NCI-H2227 (cell line): ENCODE results near the gene NPDC1.
"Not testable (repeated sequence)": the region's sequence is repeated elsewhere in the genome, so short reads cannot be mapped to it uniquely, and the experiment has no call there.

Source experiments
- DNase-seq: peaks from one replicate; lab custom pipeline; 2025; ENCODE audit not compliant: unreplicated experiment; lab: John Stamatoyannopoulos, UW

The NPDC1 gene

DNA sequence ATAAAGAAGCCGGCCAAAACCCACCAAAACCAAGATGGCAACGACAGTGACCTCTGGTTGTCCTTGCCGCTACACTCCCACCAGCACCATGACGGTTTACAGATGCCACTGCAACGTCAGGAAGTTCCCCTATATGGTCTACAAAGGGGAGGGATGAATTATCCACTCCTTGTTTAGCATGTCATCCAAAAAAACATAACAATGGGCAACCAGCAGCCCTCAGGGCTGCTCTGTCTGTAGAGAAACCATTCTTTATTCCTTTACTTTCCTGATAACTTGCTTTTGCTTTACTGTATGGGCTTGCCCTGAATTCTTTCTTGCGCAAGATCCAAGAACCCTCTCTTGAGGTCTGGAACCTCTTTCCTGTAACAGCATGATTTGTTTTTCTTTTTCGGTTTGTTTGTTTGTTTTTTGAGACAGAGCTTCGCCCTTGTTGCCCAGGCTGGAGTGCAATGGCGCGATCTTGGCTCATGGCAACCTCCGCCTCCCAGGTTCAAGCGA, 29.3 kb upstream of the NPDC1 start:
- no peak for DNase-seq

DNA sequence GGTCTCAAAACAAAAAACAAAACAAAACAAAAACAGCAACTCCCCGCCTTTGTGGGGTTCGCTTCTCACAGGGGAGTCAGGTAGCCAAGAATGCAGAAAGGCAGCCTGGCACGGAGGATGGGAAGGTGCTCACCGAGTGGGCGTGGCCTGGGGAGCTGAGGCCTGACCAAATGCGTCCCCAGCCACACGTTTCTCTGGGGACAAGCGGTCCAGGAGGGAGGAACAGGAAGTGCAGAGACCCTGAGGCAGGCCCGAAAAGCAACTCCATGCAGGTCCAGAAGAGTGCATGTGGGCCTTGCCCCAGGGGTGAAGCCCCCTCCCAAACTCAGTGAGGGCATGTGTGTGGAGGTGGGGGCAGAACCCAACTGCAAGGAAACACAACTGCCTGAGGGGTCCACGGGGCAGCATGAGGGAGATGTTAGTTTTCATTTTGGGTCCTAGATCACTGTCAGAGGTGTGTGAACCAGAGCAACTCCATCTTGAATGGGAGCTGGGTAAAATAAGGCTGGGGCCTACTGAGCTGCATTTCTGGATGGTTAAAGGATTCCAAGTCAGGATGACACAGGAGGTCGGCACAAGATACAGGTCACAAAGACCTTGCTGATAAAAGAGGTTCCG, 28.8 kb upstream of the NPDC1 start:
- DNase-seq: no peak

DNA sequence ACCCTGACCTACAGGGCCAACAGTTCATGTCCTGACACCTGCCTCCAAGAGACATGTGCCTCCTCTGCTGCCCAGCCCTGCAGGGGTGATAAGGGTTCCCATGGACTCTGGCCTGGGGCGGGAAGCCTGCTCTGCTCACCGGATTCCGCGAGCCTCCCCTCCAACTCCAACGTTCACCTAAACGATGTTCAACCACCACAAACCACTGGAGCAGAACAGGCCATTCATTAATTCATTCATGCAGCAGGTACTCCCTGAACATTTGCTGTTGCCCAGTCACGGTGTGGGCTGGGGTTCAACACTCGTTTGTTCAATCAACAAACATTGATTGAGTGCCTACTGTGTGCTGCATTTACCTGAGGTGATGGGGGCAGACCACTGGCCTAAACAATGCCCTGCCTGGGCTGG, 28.0 kb upstream of the NPDC1 start:
- DNase-seq: no peak

DNA sequence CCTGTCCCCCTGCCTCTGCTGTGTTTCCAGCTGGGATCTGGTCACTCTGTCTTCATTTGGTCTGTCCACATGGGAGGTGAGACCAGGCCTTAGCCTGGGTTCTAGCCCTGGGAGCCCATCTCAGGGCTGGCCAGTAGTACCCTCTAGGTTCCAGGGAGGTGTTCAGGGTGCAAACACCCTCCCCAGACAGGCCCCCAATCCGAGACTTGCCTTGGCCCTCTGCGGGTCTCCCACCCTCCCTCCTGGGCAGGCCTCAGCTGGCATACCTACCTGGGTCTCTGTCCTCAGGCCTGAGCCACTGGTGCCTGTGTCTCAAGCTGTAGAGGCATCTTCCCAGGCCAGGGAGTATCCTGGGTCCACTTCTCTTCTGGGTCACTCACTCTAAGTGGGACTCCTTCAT, 25.3 kb upstream of the NPDC1 start:
- DNase-seq: no peak

DNA sequence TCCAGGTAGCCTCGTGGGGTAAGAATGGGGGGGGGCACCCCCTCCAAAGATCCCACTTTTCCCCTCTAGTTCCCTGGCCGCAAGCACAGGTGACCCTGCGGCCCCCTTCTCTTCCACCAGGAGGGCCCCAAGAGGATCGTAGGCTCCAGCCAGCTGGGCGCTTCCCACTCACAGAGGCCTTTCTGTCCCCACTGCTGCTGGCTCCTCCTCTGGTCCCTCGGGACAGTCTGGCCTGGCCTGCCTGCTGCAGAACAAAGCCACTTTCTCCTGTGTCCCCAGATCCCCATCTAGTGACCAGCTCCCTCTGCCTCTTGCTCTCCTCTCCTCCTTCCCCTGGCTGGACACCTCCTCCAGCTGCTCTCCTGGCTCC, 24.9 kb upstream of the NPDC1 start:
- DNase-seq: peak; percentile 51

DNA sequence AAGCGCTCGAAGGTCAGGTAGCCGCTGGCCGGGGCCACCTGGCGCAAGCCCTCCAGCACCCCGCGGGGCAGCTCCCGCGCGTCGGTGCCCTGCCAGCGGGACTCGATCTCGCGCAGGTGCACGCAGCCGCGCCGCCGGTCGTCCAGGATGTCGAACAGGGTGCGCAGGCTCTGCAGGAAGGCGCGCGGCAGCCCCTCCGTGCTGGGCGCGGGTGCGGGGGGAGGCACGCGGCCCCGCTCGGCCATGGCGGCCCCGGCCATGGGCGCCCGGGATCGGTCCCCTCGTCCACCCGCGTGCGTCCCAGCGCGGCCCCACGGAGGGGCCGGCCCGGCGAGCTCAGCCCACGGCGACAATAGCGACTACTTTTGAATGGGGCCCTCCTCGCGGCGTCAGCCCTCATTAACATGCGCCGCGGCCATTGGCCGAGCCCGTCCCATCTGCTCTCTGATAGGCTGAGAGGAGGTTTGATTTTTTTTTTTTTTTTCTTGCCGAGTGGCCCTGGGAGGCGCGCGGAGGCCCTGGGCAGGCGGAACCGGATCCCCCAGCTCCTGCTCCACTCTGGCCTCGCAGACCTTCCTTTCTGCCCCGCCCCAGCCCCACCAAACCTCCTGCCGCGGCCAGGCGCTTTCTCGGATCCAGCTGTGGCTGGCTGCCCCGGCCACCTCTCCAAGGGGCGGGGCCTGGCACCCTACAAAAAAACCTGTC, 24.4 kb upstream of the NPDC1 start, which contains the start of gene SAPCD2:
Gene SAPCD2, minus strand, starts transcription at position 357 of the 705 bp plus-strand sequence. Its CDS starts 97 bp downstream, at position 260.
- DNase-seq: peak; percentile 87

DNA sequence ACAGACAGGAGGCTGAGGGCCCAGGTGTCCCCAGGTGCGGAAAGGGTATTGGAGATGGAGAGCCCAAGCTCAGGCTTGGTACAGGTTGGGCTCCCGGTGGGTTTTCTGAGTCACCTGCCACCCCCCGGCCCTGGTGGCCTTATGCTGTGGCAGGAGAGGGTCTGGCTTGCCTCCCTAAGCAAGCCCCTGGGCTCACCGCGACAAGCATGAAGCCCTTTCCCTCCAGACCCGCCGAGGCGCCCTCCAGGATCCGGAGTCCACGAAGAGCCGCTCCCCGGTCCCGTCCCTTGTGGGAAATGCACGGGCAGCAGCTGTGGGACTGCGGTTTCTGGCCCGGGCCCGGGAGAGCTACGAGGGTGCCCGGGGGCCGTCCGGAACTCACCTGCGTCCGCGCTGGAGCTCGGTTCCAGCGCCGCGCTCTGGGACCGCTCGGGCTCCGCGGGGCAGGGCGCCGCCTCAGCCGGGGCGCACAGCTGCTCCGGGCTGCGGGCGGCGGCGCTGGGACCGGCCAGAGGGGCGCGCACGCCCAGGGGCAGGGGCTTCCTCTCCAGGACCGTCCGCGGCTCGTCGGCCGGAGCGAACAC, 23.6 kb upstream of the NPDC1 start:
- peak; percentile 21 for DNase-seq

DNA sequence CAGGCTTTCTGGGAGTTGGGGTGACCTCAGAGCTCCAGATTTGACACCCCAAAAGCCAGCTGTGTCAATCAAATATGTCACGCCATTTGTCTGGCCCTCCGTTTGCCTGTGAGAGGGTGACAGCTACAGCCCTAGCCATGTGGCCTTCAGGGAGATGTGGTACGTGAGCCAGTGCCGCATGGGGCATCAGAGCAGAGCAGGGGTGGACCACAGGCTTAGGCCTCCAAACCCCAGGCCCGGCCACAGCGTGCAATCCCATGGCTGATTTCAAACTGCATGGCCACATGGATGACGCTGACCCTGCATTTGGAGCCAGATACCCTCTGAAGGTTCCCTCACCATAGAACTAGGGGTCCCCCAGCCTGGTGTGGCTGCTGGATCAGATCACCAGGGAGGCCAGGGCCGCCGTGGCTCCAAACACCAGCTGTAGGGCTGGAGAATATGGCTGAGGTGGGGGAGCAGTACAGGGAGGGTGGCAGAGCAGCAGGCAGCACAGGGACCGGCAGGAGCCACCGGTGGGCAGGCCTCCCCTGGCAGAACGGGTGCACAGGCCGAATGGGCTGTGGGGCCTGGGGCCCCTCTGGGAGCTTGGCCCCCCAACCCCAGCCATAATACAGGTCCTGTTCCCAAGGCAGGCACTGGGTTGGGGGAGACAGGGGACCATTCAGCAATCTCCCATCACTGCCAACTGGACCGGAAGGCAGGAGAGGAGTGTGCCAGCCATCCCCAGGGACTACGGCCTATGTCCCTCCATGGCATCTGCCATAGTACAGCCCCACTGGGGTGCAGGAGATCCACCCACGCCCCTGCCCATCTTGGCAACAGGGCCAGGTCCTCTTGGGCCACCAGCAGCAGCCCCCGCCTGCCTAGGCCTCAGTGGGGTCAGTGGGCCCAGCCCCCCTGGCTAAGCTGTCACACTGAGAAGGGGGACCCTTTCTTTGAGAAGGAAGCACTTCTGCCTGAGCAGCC, 22.8 kb upstream of the NPDC1 start:
- DNase-seq: no peak

DNA sequence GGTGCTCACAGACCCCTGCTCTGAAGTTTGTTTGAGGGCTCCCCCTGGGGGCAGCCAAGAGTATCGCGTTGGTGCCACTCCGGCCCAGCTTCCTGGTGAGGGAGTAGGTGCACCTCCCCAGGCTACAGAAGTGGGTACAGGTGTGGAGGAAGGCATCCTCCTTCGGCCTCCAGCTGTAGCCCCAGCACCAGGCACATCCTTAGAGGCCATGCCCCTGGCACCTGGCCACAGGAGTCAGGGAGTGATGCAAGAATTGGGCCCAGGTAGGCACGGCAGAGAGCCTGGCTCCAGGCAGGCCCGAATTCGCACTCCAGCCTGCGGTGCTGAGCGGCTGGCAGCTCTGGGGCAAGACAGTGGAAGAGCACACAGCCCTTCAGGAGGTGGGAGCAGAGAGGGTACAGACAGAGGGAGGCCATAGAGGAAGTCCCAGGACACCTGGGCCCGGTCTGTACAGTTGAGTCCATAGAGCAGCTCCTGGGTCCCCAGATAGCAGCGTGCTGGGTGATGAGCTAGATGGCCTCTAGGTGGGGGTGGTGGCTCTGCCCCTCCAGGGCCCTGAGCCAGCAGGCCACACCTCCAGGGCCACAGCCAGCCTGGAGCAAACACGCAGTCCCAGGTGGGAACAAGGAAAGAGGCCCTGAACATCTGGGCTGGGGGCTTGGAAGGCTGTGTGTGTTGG, 22.0 kb upstream of the NPDC1 start:
- peak; percentile 69 for DNase-seq

DNA sequence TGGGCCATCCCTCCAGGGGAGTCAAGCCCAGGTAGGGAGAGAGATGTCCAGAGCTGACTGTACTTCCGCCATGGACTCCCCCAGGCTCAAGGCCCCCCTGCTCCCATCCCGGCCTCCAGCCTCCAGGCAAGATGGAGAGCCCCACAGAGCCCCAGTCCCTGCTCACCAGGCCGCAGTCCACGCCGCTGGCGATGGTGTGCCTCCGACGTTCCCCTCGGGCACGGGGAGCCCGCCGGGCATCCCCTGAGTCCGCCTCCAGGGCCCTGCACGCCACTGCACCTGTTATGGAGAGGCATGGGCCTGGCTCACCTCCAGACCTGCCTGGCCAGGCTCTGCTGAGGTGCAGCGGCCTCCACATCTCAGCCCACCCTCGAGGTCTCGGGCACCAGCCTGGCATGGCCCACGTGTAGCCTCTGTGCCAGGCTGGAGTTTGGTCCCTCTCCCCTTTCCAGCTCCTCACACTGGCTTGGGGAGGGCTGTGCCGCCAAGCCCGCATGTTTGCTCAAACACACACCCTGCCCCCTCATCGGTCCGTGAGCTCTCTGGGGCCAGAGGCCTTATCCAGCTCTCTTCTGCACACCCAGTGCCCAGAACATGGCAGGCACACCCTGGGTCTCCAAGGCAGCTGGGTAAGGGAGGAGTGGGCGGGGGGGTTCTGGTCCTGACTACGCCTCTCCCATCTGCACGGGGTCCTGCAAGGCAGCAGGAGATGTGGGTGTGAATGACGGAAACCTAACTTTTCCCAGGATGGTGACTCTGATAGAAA, 20.3 kb upstream of the NPDC1 start:
- no peak for DNase-seq

DNA sequence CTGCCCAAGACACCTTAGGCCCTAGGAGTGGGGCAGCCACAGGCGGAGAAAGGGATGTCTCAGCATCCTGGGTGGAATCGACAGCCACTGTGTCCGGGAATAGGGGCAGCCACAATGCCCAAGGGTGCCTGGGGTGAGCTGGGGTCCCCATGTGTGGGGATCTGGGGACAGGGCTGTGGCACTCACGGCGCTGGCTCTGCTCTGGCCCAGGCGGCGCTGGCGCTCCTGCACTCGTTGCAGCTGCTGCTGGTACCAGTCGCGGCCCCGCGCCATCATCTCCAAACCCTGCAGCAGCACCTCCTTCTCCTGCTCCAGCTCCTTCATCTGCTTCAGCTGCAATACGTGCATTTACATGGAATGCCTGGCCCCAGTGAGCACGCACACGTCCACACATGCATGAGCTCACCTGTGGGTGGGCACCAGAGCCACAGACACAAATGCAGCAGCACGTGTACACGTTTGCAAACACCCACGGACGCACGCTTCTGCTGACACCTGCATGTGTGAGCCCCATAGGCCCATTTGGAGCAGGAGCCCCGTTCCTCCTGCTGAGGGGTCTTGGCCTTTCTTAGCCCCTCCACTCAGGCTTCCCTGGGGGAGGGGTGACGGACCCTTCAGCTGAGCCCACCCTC, 19.5 kb upstream of the NPDC1 start:
- DNase-seq: no peak

DNA sequence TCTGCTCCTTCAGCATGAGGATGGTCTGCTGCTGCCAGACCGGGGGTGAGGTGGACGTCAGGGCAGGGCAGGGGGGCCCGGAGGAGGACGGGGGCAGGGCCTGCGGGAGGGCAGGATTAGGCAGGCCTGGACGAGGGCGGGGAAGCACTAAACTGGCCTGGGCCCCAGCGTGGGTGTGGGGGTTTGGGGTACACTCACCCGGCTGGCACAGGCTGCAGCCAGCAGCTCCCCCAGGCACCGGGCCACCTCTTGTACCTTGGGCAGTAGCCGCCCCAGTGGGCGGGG, 18.8 kb upstream of the NPDC1 start:
- no peak for DNase-seq

DNA sequence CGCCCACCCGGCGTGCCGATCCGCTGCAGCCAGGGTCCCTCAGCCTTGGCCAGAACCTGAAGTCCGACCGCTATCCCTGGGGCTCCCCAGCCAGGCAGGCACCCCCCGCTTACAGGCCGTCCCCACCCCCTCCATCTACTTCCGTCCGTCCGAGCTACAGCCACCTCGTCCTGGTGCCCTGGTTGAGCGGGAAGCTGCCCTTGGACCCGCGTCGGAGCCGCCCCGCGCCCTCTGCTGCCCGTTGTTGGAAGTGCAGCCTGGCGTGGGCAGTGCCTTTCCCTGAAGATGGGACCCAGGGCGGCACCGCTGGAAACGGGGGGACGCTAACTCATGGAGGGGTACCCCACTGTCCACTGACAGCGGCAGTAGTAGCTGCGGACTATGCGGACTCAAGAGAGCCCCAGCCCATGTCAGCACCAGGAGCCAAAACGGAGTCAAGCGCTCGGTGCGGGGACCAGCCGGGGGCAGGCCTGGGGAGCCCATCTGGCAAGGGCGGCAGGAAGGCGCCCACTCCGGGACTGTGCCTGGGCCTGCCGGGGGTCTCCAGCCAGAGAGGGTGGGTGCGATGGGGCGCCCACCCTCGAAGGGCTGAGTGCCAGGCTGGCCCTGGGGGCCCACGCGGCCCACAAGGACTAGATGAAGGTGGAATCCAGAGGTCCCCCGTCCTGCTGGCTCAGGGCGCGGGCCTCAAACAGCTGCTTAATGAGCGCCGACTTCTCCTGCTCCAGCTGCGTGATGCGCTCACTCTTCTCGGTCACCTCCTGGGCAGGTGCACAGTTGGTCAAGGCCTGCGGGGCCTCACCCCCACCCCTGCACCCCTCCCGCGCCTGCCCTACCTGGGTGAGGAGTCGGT, 18.3 kb upstream of the NPDC1 start:
- peak; percentile 34 for DNase-seq

DNA sequence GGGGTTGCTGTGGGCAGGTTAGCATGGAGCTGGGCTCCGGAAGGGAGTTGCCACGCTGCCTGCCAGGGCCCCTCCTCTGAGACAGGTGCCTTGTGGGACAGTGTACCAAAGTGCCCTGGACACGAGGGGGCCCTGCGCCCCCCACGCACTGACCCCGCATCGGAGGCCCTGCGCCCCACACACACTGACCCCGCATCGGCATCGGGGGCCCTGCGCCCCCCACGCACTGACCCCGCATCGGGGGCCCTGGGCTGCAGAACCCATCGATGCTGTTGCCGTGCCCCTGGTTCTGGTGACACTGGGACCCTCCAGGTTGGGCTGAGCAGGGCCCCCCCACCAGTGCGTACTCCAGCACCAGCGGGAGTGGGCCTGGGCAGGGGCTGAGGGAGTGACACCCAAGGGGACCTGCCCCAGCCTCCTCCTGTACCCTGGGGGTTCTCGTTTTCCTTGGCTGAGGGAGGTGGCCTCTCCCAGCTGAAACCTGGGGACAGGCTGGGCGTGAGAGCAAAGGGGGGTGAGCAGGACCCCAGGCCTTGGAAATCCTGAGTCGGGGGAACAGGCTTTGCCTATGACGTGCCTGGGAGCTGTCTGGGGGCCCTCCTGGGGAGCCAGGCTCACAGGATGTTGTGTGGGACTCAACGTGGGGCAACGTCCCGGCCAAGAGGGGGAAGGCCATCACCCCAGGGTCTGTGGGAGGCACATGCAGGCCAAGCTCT, 17.5 kb upstream of the NPDC1 start:
- DNase-seq: no peak

DNA sequence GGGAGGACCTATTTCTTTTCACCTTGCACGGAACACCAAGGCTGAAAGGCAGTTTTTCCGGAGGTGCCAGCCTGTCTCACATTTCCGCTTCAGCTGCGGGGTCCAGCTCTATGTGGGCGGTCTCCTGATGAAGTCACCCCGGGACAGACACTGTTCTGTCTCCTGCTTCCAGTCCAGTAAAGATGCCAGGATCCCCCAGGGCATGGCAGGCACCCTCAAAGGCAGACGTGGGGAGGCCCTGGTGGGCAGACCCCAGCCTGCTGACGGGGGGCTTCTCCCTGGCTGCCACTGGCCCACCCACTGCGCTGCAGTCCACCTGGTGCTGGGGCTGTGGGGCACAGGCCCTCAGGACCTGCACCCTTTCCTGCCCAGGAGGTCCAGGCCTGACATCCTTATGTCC, 16.8 kb upstream of the NPDC1 start:
- not testable (repeated sequence) for DNase-seq

DNA sequence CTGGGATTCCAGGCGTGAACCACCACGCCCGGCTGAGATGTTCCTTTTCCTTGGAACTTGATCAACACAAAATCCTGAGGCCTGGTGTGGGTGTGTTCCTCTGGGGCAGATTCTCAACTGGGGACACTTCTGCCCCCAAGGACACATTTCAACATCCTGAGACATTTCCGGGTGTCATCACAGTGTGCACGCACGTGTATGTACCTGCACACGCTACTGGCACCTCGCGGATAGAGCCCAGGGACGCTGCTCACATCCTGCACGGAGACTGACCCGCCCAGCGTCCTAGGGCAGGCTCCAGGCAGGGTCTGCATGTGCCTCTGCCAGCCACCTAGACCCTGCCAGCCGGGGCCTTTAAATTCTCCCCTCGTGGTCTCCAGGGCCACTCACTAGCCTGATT, 16.4 kb upstream of the NPDC1 start:
- no peak for DNase-seq

DNA sequence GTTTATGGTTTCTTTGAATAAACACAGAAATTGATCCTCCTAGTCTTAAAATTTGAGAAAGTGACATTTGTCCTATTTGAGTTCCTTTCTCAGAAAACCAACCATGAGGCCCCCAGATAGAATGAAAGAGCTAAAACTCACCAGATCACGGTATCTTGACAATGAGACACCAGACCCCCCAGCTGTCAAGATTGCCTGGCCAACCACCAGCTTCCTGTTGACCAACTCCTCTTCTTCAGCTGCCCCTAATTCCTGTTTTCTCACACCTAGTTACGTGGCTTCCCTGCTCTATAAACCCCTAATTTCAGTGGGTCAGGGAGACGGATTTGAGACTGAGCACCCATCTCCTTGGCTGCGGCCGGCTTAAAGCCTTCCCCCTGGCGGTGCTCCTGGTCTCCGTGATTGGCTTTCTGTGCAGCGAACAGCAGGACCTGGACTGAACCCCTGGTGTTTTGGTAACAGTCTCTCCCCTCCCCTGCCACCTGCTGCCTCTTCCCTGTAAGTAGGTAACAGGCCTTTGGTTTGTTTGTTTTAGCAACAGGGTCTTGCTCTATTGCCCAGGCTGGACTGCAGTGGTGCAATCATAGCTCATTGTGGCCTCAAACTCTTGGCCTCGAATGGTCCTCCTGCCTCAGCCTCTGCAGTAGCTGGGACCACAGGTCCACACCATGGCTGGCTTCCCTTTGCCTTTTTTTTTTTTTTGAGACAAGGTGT, 12.7 kb upstream of the NPDC1 start:
- no peak for DNase-seq
